Measurements from ENCODE around the gene VIL1. TPM values are rescaled to one million over a fixed set of nuclear protein-coding genes. Genes with fewer than 3 reads are reported as not detected.

VIL1 gene
- total and polyA plus RNA-seq, 2 of the 8 experiments (the other 6 are each of a cell fraction or from before 2014, with no cell fraction given), result 6.2 to 7.0 TPM

GRCh38 chr2:218478544-218478943, 59.6 kb downstream of the VIL1 start:
- H3K4me3 ChIP-seq (ENCODE audit: extremely low read depth in 1 of 4, insufficient read depth in 2 of 4, low read depth in 3 of 4, low read length in 4 of 4), result no peak overlapping the region
- no peak overlapping the region for H3K14ac ChIP-seq (ENCODE audit: insufficient read length)
- no peak overlapping the region for H4K91ac ChIP-seq (replicated peaks; ENCODE audit: insufficient read length, low read length)
- no peaks in the 10 kb centered on the region for H3K27me3 ChIP-seq (replicated peaks in 1 of 4; ENCODE audit: control insufficient read depth in 3 of 4, extremely low read depth in 1 of 4, insufficient read depth in 3 of 4, low read length in 3 of 4)
- H2BK120ac ChIP-seq (replicated peaks; ENCODE audit: low read depth, low read length), result no peak overlapping the region
- H3K23me2 ChIP-seq (ENCODE audit: low read depth, low read length), result no peaks in the 10 kb centered on the region
- H3K18ac ChIP-seq (ENCODE audit: extremely low read depth, low read length), result no peak overlapping the region
- H3K27ac ChIP-seq (ENCODE audit: low read depth, low read length), result no peak overlapping the region
- no peak overlapping the region for H2AK5ac ChIP-seq (ENCODE audit: low read depth, low read length)
- no peak overlapping the region for H2BK20ac ChIP-seq (ENCODE audit: low read length)
- H3K79me2 ChIP-seq (ENCODE audit: control insufficient read depth in 1 of 2, insufficient read depth in 2 of 2, low read length in 2 of 2), result no peaks in the 10 kb centered on the region
- no peak overlapping the region for H2BK5ac ChIP-seq (ENCODE audit: low read depth, low read length)
- POLR2A ChIA-PET (ENCODE audit: partially characterized antibody), result no interaction called here
- no peak overlapping the region for H4K5ac ChIP-seq (ENCODE audit: insufficient read length, low read depth, low read length)
- H3K56ac ChIP-seq (replicated peaks; ENCODE audit: insufficient read length, low read depth, low read length), result no peak overlapping the region
- H4K20me1 ChIP-seq (replicated peaks in 1 of 2; ENCODE audit: control insufficient read depth in 1 of 2, insufficient read depth in 2 of 2, low read length in 2 of 2), result no peaks in the 10 kb centered on the region
- CTCF ChIA-PET (ENCODE audit: partially characterized antibody), result no interaction called here
- no peaks in the 10 kb centered on the region for H3K9me3 ChIP-seq (ENCODE audit: insufficient read depth in 2 of 2, low read depth in 1 of 2, low read length in 1 of 2)
- H2BK12ac ChIP-seq (ENCODE audit: low read depth, low read length), result no peak overlapping the region
- no peak for DNase-seq (ENCODE audit: low read depth in 1 of 2, low spot score in 2 of 2)
- no peaks in the 10 kb centered on the region for H3K4me1 ChIP-seq (replicated peaks in 1 of 4; ENCODE audit: control insufficient read depth in 3 of 4, insufficient read depth in 4 of 4, low read length in 3 of 4)
- WGBS, 2 experiments (ENCODE audit: extremely low coverage in 1 of 2, insufficient coverage in 1 of 2, insufficient read length in 1 of 2, insufficient replicate concordance in 2 of 2, low coverage in 1 of 2, low lambda C conversion rate in 2 of 2, missing lambda C conversion rate in 1 of 2), result 94% methylated on average over 2 of the region's 2 CpGs; no CpG with 5 or more reads in 1 of the 2 experiments
- no peak overlapping the region for H3K4ac ChIP-seq (replicated peaks; ENCODE audit: insufficient read length, low read depth, low read length)
- H3K23ac ChIP-seq (ENCODE audit: insufficient read length), result no peak overlapping the region
- H2AFZ ChIP-seq (ENCODE audit: low read length), result no peak overlapping the region
- FAIRE-seq, result no peak
- H2BK15ac ChIP-seq (ENCODE audit: low read length), result no peak overlapping the region
- peaks cover 17 to 55% (median 28%) of the 10 kb centered on the region in 4 experiments for H3K36me3 ChIP-seq (ENCODE audit: control insufficient read depth in 2 of 4, insufficient read depth in 4 of 4, low read length in 3 of 4)
- no peak overlapping the region for H4K8ac ChIP-seq (ENCODE audit: extremely low read depth, insufficient read depth, low read length)
- TF ChIP-seq CREB1 (IDR thresholded peaks at IDR 0.05) (no peak), USF2 (IDR thresholded peaks at IDR 0.05; ENCODE audit: low read length) (no peak), ASH2L (IDR thresholded peaks at IDR 0.05; ENCODE audit: low read length) (no peak), MAFK (IDR thresholded peaks at IDR 0.05; ENCODE audit: low read depth, low read length) (no peak), CHD1 (IDR thresholded peaks at IDR 0.05; ENCODE audit: low read depth, low read length) (no peak), SAP30 (IDR thresholded peaks at IDR 0.05; ENCODE audit: insufficient read depth, insufficient replicate concordance, low read length) (no peak), NRF1 (IDR thresholded peaks at IDR 0.05; ENCODE audit: low read depth, low read length) (no peak), TAF7 (optimal IDR thresholded peaks at IDR 0.05; ENCODE audit: borderline replicate concordance, low read depth, low read length) (no peak), RBBP5 (IDR thresholded peaks at IDR 0.05; ENCODE audit: borderline replicate concordance, low read depth, low read length) (no peak), NANOG (IDR thresholded peaks at IDR 0.05; ENCODE audit: insufficient read depth, low read depth, low read length, poor library complexity, severe bottlenecking) (no peak), EZH2 (IDR thresholded peaks at IDR 0.05; ENCODE audit: low read depth, low read length, severe bottlenecking) (no peak)
- TF ChIP-seq, protein P1, sequence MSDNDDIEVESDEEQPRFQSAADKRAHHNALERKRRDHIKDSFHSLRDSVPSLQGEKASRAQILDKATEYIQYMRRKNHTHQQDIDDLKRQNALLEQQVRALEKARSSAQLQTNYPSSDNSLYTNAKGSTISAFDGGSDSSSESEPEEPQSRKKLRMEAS (IDR thresholded peaks at IDR 0.05), result no peak
- no peak overlapping the region for H3K4me2 ChIP-seq (ENCODE audit: insufficient read depth in 1 of 2, low read depth in 2 of 2, low read length in 2 of 2)
- H3K9ac ChIP-seq (replicated peaks in 1 of 4; ENCODE audit: extremely low read depth in 1 of 4, low read depth in 3 of 4, low read length in 3 of 4), result no peak overlapping the region
- no peaks in the 10 kb centered on the region for H3K79me1 ChIP-seq (ENCODE audit: low read depth, low read length)
